ENCODE data around the gene IGDCC3.

DNA sequence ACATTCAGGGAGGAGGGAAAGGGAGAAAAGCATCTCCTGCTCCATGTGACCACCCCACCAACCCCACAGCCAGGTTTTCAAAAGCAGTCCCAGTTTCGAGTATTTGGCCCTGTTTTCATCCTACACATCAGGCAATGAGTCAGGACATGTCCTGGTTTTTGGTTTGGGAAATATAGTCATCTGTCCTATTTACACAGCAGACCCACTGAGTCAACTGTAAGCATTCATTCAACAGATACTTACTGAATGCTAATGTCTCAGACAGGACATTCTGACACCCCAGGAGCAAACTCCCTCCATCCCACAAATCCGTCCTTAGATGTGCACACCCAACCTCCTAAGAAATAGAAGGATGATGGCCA is 32.9 kb downstream of the IGDCC3 start:
- TF ChIP-seq, protein P1, sequence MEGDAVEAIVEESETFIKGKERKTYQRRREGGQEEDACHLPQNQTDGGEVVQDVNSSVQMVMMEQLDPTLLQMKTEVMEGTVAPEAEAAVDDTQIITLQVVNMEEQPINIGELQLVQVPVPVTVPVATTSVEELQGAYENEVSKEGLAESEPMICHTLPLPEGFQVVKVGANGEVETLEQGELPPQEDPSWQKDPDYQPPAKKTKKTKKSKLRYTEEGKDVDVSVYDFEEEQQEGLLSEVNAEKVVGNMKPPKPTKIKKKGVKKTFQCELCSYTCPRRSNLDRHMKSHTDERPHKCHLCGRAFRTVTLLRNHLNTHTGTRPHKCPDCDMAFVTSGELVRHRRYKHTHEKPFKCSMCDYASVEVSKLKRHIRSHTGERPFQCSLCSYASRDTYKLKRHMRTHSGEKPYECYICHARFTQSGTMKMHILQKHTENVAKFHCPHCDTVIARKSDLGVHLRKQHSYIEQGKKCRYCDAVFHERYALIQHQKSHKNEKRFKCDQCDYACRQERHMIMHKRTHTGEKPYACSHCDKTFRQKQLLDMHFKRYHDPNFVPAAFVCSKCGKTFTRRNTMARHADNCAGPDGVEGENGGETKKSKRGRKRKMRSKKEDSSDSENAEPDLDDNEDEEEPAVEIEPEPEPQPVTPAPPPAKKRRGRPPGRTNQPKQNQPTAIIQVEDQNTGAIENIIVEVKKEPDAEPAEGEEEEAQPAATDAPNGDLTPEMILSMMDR (IDR thresholded peaks at IDR 0.05; ENCODE audit: insufficient read depth, low read length, poor library complexity, severe bottlenecking) = no peak
- TF ChIP-seq EZH2phosphoT487 (conservative IDR thresholded peaks at IDR 0.05; ENCODE audit: low read length) = no peak
